GM12878 (cell line): ENCODE measurements around the gene CEP76. TPM values are rescaled to one million over a fixed set of nuclear protein-coding genes. Genes with fewer than 3 reads are reported as not detected.
A peak's percentile ranks its signal among the peaks of the same experiment; 100 is the strongest.

ENCODE experiments used
- ATAC-seq: fragments of 200-7000 bp; cut with Tn5 transposase; 3 replicates; pipeline ENCODE4 v1.9.1; 2020; ENCODE audit warnings: mild to moderate bottlenecking, moderate library complexity
- BruUV-seq: library from RNA; stranded (reverse); fragments of 400-500 nt; replicated peaks from 2 replicates; lab custom pipeline; 2021; lab: Mats Ljungman, UMichigan
- CTCF ChIA-PET: fragments of 300-600 bp; sonication (Branson Sonifier 250); formaldehyde crosslinking; extraction: SDS; loops from one replicate; lab custom pipeline; 2021; ENCODE audit warnings: inconsistent platforms; lab: Yijun Ruan, JAX
- POLR2A ChIA-PET: fragments of 350-600 bp; formaldehyde crosslinking; extraction: SDS; loops from one replicate; lab custom pipeline; 2021; ENCODE audit warnings: inconsistent platforms; lab: Charles Lee
- RAD21 ChIA-PET: fragments of 300-600 bp; sonication (Branson Sonifier 250); formaldehyde crosslinking; loops from one replicate; lab custom pipeline; 2023; ENCODE audit warnings: antibody characterized with exemption; ENCODE audit not compliant: unreplicated experiment; lab: Charles Lee
- SMC1A ChIA-PET: fragments of 300-600 bp; sonication (Branson Sonifier 250); formaldehyde crosslinking; loops from one replicate; lab custom pipeline; 2023; ENCODE audit not compliant: unreplicated experiment, uncharacterized antibody; lab: Charles Lee
- DNase-seq: peaks from one replicate; pipeline ENCODE4 v3.0.0-alpha.2; 2011; ENCODE audit warnings: low read depth, low spot score
- FAIRE-seq: peaks from 3 replicates; lab custom pipeline; 2011; peaks lifted over from hg19 to GRCh38; lab: Jason Lieb, UNC
- H2AFZ ChIP-seq: 2 replicates; pipeline ENCODE4 v1.6.0; 2011; ENCODE audit warnings: low read depth, low read length, control low read depth; ENCODE audit not compliant: control insufficient read depth
- H3K27ac ChIP-seq: 2 replicates; pipeline ENCODE4 v1.5.1; 2011; ENCODE audit warnings: control low read depth; ENCODE audit not compliant: control insufficient read depth, insufficient read depth
- H3K27me3 ChIP-seq, 2 experiments: replicated peaks in 1 of 2; 2 replicates each; pipeline versions ENCODE4 v1.6.0 to v1.6.1; 2011; ENCODE audit warnings: low read length in 1 of 2; ENCODE audit not compliant: control insufficient read depth in 2 of 2, insufficient read depth in 2 of 2
- H3K36me3 ChIP-seq, 2 experiments: 2 replicates each; pipeline ENCODE4 v1.5.1; 2011; ENCODE audit warnings: low read length in 1 of 2; ENCODE audit not compliant: control insufficient read depth in 2 of 2, insufficient read depth in 2 of 2
- H3K4me1 ChIP-seq: 2 replicates; pipeline ENCODE4 v1.6.1; 2011; ENCODE audit warnings: mild to moderate bottlenecking, low read length, moderate library complexity, mixed read lengths; ENCODE audit not compliant: control insufficient read depth, insufficient read depth
- H3K4me2 ChIP-seq: 2 replicates; pipeline ENCODE4 v1.6.0; 2011; ENCODE audit warnings: control low read depth; ENCODE audit not compliant: control insufficient read depth, insufficient read depth
- H3K4me3 ChIP-seq: fragments of 200-600 bp; sonication (generic); 2 replicates; pipeline ENCODE4 v1.5.1; 2016
- H3K79me2 ChIP-seq: 2 replicates; pipeline ENCODE4 v1.6.0; 2011; ENCODE audit warnings: low read length; ENCODE audit not compliant: control insufficient read depth, insufficient read depth
- H3K9ac ChIP-seq: 2 replicates; pipeline ENCODE4 v1.8.0; 2011; ENCODE audit warnings: low read length, control low read depth, mixed read lengths; ENCODE audit not compliant: control insufficient read depth, insufficient read depth
- H3K9me3 ChIP-seq: replicated peaks from 3 replicates; pipeline ENCODE4 v1.5.1; 2011; ENCODE audit warnings: mild to moderate bottlenecking, low read length; ENCODE audit not compliant: control insufficient read depth, insufficient read depth
- H4K20me1 ChIP-seq: 2 replicates; pipeline ENCODE4 v1.6.0; 2011; ENCODE audit not compliant: control insufficient read depth, insufficient read depth
- CTCF ChIP-seq, 3 experiments: IDR thresholded peaks in 2 of 3; conservative IDR thresholded peaks in 1 of 3; 2 replicates each; pipeline ENCODE4 v1.5.1; 2011; ENCODE audit warnings: low read depth in 3 of 3, low read length in 3 of 3, mild to moderate bottlenecking in 3 of 3, control low read depth in 2 of 3, moderate library complexity in 2 of 3, inconsistent platforms in 1 of 3, mixed read lengths in 1 of 3; ENCODE audit not compliant: control insufficient read depth in 2 of 3, insufficient read depth in 1 of 3; ENCODE audit errors: extremely low read depth in 1 of 3
- PAX5 ChIP-seq: IDR thresholded peaks from 2 replicates; pipeline ENCODE4 v1.6.1; 2011; ENCODE audit warnings: low read depth, low read length, borderline replicate concordance
- WGBS: methylation state at CpG from one replicate; pipeline ENCODE4 v1.1.6; 2016; ENCODE audit warnings: low lambda C conversion rate; ENCODE audit not compliant: insufficient replicate concordance, insufficient coverage; ENCODE audit errors: missing lambda C conversion rate; 5-methylcytosine and 5-hydroxymethylcytosine counted together
- in situ Hi-C: fragments of 300-500 bp; cut with MboI; formaldehyde crosslinking; loops from 9 replicates; pipeline ENCODE4 v1.14.3; 2018; ENCODE audit warnings: mixed read lengths
- intact Hi-C: fragments of 100-400 bp; cut with micrococcal nuclease; formaldehyde crosslinking; loops from one replicate; pipeline ENCODE4 v1.14.2; 2022; ENCODE audit not compliant: unreplicated experiment
- polyA plus RNA-seq, 11 experiments: library from polyadenylated mRNA; depleted of rRNA in 4 of 11; unstranded in 6 of 11; stranded (reverse) in 5 of 11; fragments of >200 nt; fragmentation: Nextera tagmentation in 4 of 11; fragmentation: Illumina TruSeq in 1 of 11; extraction: Ambion mirVana in 4 of 11; extraction: Trizol in 1 of 11; gene quantifications; 1 replicate in 1 of 11; 2 replicates in 10 of 11; pipeline versions ENCODE4 v1.2.1 to v1.2.3, GENCODE V29; 2011 to 2016; ENCODE audit warnings: inconsistent platforms in 2 of 11, missing spikeins in 2 of 11, low read depth in 1 of 11
- total RNA-seq, 4 experiments: library from RNA; depleted of rRNA in 3 of 4; stranded (reverse); fragments of >200 nt in 3 of 4; fragmentation: Illumina TruSeq in 1 of 4; extraction: Trizol in 1 of 4; gene quantifications; 2 replicates each; pipeline versions ENCODE4 v1.2.1 to v1.2.3, GENCODE V29; 2013 to 2021
- TF ChIP-seq, protein P1 (sequence below): IDR thresholded peaks from 2 replicates; pipeline ENCODE4 v1.6.1; 2011; ENCODE audit warnings: borderline replicate concordance, low read depth, mild to moderate bottlenecking, moderate library complexity, low read length; ENCODE audit not compliant: insufficient read depth, poor library complexity, severe bottlenecking

Gene CEP76
- total and polyA plus RNA-seq, 10 of the 15 experiments (the other 5 are each of a cell fraction or from before 2014, with no cell fraction given), result 3.9 to 14.9 (median 13.2) TPM

GRCh38 chr18:12638644-12639124 is 63.8 kb downstream of the CEP76 start:
- DNase-seq (no peak), FAIRE-seq (no peak), ATAC-seq (no peak)
- Histone ChIP-seq H3K79me2 (no peaks in the 10 kb centered on the region), H3K27ac (no peak overlapping the region), H3K27me3 (no peaks in the 10 kb centered on the region), H4K20me1 (no peaks in the 10 kb centered on the region), H2AFZ (no peak overlapping the region), H3K36me3 (no peaks in the 10 kb centered on the region), H3K4me2 (no peak overlapping the region), H3K9me3 (no peaks in the 10 kb centered on the region), H3K9ac (no peak overlapping the region), H3K4me3 (no peak overlapping the region), H3K4me1 (no peaks in the 10 kb centered on the region)
- SMC1A ChIA-PET, result no interaction called here
- 64% methylated on average over 3 of the region's 3 CpGs for WGBS
- TF ChIP-seq, protein P1, sequence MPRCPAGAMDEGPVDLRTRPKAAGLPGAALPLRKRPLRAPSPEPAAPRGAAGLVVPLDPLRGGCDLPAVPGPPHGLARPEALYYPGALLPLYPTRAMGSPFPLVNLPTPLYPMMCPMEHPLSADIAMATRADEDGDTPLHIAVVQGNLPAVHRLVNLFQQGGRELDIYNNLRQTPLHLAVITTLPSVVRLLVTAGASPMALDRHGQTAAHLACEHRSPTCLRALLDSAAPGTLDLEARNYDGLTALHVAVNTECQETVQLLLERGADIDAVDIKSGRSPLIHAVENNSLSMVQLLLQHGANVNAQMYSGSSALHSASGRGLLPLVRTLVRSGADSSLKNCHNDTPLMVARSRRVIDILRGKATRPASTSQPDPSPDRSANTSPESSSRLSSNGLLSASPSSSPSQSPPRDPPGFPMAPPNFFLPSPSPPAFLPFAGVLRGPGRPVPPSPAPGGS, result peak; percentile 4
- TF ChIP-seq PAX5, result no peak
- no TSS peak for BruUV-seq
- POLR2A ChIA-PET, result no interaction called here
- CTCF ChIA-PET, result interaction anchor here (0.6 kb wide), 1 partner anchor 287 kb away, joined by 4 read pairs; no protein-coding TSS in a partner anchor
- RAD21 ChIA-PET, result no interaction called here
- in situ Hi-C loops (no loop called here), intact Hi-C loops (no loop called here)

- TF ChIP-seq, protein P1, result peak; percentile 66
- TF ChIP-seq CTCF (IDR thresholded peaks at IDR 0.05 in 2 of 3, conservative IDR thresholded peaks at IDR 0.05 in 1 of 3; ENCODE audit: control insufficient read depth in 2 of 3, extremely low read depth in 1 of 3, insufficient read depth in 1 of 3, low read depth in 3 of 3, low read length in 3 of 3), result no peak
- ChIA-PET RAD21 (no interaction called here), POLR2A (no interaction called here), SMC1A (interaction anchor here (1.2 kb wide), 1 partner anchor 194 kb away, joined by 3 read pairs; no protein-coding TSS in a partner anchor), CTCF (no interaction called here)
- Histone ChIP-seq H3K9me3 (no peaks in the 10 kb centered on the region), H3K27me3 (no peaks in the 10 kb centered on the region), H3K4me2 (no peak overlapping the region), H3K79me2 (no peaks in the 10 kb centered on the region), H3K9ac (no peak overlapping the region), H3K4me1 (no peaks in the 10 kb centered on the region), H3K36me3 (no peaks in the 10 kb centered on the region), H4K20me1 (no peaks in the 10 kb centered on the region), H3K4me3 (no peak overlapping the region), H2AFZ (no peak overlapping the region), H3K27ac (no peak overlapping the region)
- ATAC-seq (no peak), FAIRE-seq (no peak), DNase-seq (no peak)
- in situ Hi-C loops (no loop called here), intact Hi-C loops (no loop called here)
- no TSS peak for BruUV-seq
- WGBS, result 95% methylated on average over 4 of the region's 4 CpGs
These were observed 64.5 kb downstream of the CEP76 start for GRCh38 chr18:12637901-12638643.
